Stomach (tissue), 9 donors: Measurements from ENCODE around the gene ADGRE2. TPM values are rescaled to one million over a fixed set of nuclear protein-coding genes. Genes with fewer than 3 reads are reported as not detected.

Experiments used
- DNase-seq, 2 donors: peaks; one replicate each; pipeline versions ENCODE4 v3.0.0 to v3.0.0-alpha.2; 2013 to 2019
- H3K27ac ChIP-seq, 5 donors: fragments of 200-600 bp in 4 of 5; sonication (generic) in 4 of 5; one replicate each; pipeline ENCODE4 v1.5.1; 2013 to 2019; ENCODE audit warnings: mild to moderate bottlenecking in 1 of 5, moderate library complexity in 1 of 5
- H3K27me3 ChIP-seq, 3 donors: fragments of 200-600 bp; sonication (generic); one replicate each; pipeline ENCODE4 v1.5.1; 2017 to 2019; ENCODE audit warnings: mixed run types in 1 of 3
- H3K36me3 ChIP-seq, 4 donors: fragments of 200-600 bp; sonication (generic); 1 replicate in 3 of 4; 2 replicates in 1 of 4; pipeline ENCODE4 v1.5.1; 2016 to 2019
- H3K4me1 ChIP-seq, 4 donors: fragments of 200-600 bp; sonication (generic); one replicate each; pipeline ENCODE4 v1.5.1; 2016 to 2019
- H3K4me3 ChIP-seq, 4 donors: fragments of 200-600 bp; sonication (generic) in 3 of 4; one replicate each; pipeline ENCODE4 v1.5.1; 2016 to 2019; ENCODE audit warnings: mild to moderate bottlenecking in 1 of 4
- H3K9me3 ChIP-seq, 4 donors: fragments of 200-600 bp; sonication (generic); one replicate each; pipeline ENCODE4 v1.5.1; 2016 to 2019
- CTCF ChIP-seq, 7 experiments: fragments of 450-650 bp in 4 of 7; fragments of 200-600 bp in 3 of 7; sonication (generic) in 3 of 7; IDR thresholded peaks; one replicate each; pipeline ENCODE4 v1.5.1; 2016 to 2019; ENCODE audit warnings: antibody characterized with exemption in 7 of 7, control low read depth in 2 of 7, mild to moderate bottlenecking in 1 of 7
- EP300 ChIP-seq: sonication (generic); formaldehyde crosslinking; IDR thresholded peaks from one replicate; pipeline ENCODE4 v1.6.1; 2017; ENCODE audit warnings: antibody characterized with exemption
- POLR2A ChIP-seq, 4 donors: fragments of 450-650 bp; IDR thresholded peaks; one replicate each; pipeline ENCODE4 v1.6.1; 2016; ENCODE audit warnings: antibody characterized with exemption in 4 of 4, control low read depth in 2 of 4, mild to moderate bottlenecking in 1 of 4, moderate library complexity in 1 of 4
- POLR2AphosphoS5 ChIP-seq, 3 donors: sonication (generic); formaldehyde crosslinking; IDR thresholded peaks; one replicate each; pipeline ENCODE4 v1.6.1; 2016; ENCODE audit warnings: antibody characterized with exemption in 3 of 3
- WGBS, 5 donors: extraction: QIAGEN DNeasy Blood & Tissue Kit in 3 of 5; methylation state at CpG; one replicate each; pipeline versions ENCODE4 v1.1.5 to v1.1.7; 2013 to 2018; 5-methylcytosine and 5-hydroxymethylcytosine counted together
- intact Hi-C: fragments of 100-400 bp; cut with DNase I; formaldehyde crosslinking; loops from one replicate; pipeline ENCODE4 v1.15.1; 2023; ENCODE audit warnings: low total_unique reads
- polyA plus RNA-seq, 3 donors: library from polyadenylated mRNA; stranded (reverse); fragments of 200-250 nt; gene quantifications; one replicate each; pipeline ENCODE4 v1.2.3, GENCODE V29; 2013
- total RNA-seq, 5 donors: library from RNA; depleted of rRNA; stranded (reverse); fragments of >200 nt; gene quantifications; one replicate each; pipeline versions ENCODE4 v1.1.0 to v1.2.3, GENCODE V29; 2014 to 2016
- donor health status: healthy with polysubstance abuse.
- donor health status: Bipolar disorder and iron deficiency.
- donor health status: healthy.

The ADGRE2 gene
- total and polyA plus RNA-seq, 8 donors, result 0.28 to 9.6 (median 1.7) TPM; not detected in 1

DNA sequence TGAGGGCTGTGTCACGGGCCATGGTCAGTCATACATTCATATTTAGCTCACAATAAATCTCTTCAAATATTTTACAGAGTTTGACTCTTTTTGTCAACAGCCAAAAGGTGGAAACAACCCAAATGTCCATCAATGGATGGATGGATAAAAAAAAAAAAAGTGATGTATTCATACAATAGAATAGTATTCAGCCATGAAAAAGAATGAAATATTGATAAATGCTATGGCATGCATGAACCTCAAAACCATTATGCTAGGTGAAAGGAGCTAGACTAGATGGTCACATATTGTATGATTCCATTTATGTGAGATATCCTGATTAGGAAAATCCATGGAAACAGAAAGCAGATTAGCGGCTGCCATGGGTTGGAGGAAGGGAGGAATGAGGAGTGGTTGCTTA is 16.2 kb downstream of the ADGRE2 start:
- Histone ChIP-seq H3K4me1 (no peaks in the 10 kb centered on the region), H3K27ac (no peak overlapping the region), H3K4me3 (no peak overlapping the region), H3K36me3 (peaks cover 0 to 18% (median 0%) of the 10 kb centered on the region in 4 donors), H3K9me3 (peaks cover 0 to 5% (median 1%) of the 10 kb centered on the region in 4 donors), H3K27me3 (peaks cover 0 to 6% (median 0%) of the 10 kb centered on the region in 3 donors)
- no peak for DNase-seq
- WGBS, 5 donors, result 84 to 91% (median 86%) methylated on average over 2 of the region's 2 CpGs
- intact Hi-C loops, result no loop called here
- TF ChIP-seq CTCF (IDR thresholded peaks at IDR 0.05) (no peak), POLR2AphosphoS5 (IDR thresholded peaks at IDR 0.05) (no peak), POLR2A (IDR thresholded peaks at IDR 0.05) (no peak), EP300 (no peak)

DNA sequence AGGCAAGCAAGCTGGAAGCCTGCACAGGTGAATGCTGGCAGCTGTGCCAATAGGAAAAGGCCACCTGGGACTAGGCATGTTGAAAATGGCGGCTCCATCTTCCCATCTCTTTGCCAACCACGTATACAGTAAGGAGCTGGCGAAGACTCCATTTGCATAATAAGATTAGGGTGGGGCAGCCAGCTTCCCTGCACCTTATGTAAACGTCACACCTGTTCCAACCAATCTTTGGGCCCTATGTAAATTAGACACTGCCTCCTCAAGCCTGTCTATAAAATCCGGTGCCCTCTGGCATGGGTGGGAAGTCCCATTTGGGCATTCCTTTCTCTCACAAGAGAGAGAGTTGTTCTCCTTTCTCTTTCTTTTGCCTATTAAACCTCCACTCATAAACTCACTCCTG is 16.8 kb downstream of the ADGRE2 start:
- intact Hi-C loops, result no loop called here
- H3K9me3 ChIP-seq, result peaks cover 0 to 8% (median 1%) of the 10 kb centered on the region in 4 donors

DNA sequence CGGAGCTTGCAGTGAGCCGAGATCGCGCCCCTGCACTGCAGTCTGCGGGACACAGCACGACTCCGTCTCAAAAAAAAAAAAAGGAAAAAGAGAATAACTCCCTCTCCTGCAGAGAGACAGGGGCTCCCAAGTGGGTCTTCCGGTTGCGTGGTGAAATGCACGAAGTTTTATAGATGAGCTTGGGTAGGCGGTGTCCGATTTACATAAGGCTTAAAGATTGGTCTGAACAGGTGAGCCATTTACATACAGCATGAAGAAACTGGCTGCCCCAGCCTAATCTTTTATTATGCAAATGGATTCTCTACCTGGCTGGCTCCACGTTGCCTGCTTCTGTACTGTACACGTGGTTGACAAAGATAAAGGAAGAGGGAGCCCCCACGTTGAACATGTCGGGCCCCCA is 19.5 kb downstream of the ADGRE2 start:
- H3K4me3 ChIP-seq, result no peak overlapping the region
- no peak overlapping the region for H3K27ac ChIP-seq
- H3K36me3 ChIP-seq, result peaks cover 0 to 5% (median 0%) of the 10 kb centered on the region in 4 donors
- no peaks in the 10 kb centered on the region for H3K27me3 ChIP-seq
- H3K4me1 ChIP-seq, result no peaks in the 10 kb centered on the region
- intact Hi-C loops, result no loop called here
- H3K9me3 ChIP-seq, result peaks cover 0 to 8% (median 1%) of the 10 kb centered on the region in 4 donors
- TF ChIP-seq POLR2AphosphoS5 (IDR thresholded peaks at IDR 0.05) (no peak), EP300 (no peak), CTCF (IDR thresholded peaks at IDR 0.05) (no peak), POLR2A (IDR thresholded peaks at IDR 0.05) (no peak)
- WGBS, 5 donors, result 17 to 42% (median 25%) methylated on average over 15 to 16 of the region's 16 CpGs
- DNase-seq, result peak in 1 of 2 donors; percentile 36

More for the DNA sequence above, 16.8 kb downstream of the ADGRE2 start:
- TF ChIP-seq POLR2AphosphoS5 (IDR thresholded peaks at IDR 0.05) (no peak), EP300 (no peak), POLR2A (IDR thresholded peaks at IDR 0.05) (no peak), CTCF (IDR thresholded peaks at IDR 0.05) (no peak)
- H3K36me3 ChIP-seq, result peaks cover 0 to 18% (median 0%) of the 10 kb centered on the region in 4 donors
- H3K4me1 ChIP-seq, result no peaks in the 10 kb centered on the region
- H3K27me3 ChIP-seq, result peaks cover 0 to 6% (median 0%) of the 10 kb centered on the region in 3 donors
- DNase-seq, result no peak
- H3K4me3 ChIP-seq, result no peak overlapping the region
- no peak overlapping the region for H3K27ac ChIP-seq
- WGBS, 5 donors, result 44 to 68% (median 53%) methylated on average over 5 of the region's 5 CpGs

DNA sequence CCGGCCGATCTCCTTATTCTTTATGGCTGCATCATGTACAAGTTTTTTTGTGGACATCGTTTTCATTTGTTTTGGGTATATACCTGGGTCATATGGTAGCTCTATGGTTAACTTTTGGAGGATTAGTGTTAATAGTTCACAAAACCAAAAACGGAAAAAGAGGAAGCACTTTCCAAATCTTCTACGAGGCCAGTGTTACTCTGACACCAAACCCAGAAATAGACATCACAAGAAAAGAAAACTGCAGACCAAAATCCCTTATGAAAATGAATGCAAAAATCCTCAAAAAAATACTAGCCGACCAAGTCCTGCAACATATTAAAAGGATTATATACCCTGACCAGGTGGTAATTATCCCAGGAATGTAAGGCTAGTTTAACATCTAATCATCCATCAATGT is 29.8 kb downstream of the ADGRE2 start:
- Histone ChIP-seq H3K9me3 (no peaks in the 10 kb centered on the region), H3K27me3 (no peaks in the 10 kb centered on the region), H3K4me1 (no peaks in the 10 kb centered on the region), H3K36me3 (peaks cover 0 to 36% (median 0%) of the 10 kb centered on the region in 4 donors), H3K4me3 (no peak overlapping the region), H3K27ac (no peak overlapping the region)
- TF ChIP-seq CTCF (IDR thresholded peaks at IDR 0.05) (no peak), EP300 (no peak), POLR2AphosphoS5 (IDR thresholded peaks at IDR 0.05) (no peak), POLR2A (IDR thresholded peaks at IDR 0.05) (no peak)
- intact Hi-C loops, result no loop called here
- no peak for DNase-seq
- WGBS, 5 donors, result 58 to 81% (median 75%) methylated on average over 6 of the region's 6 CpGs
